Left cardiac atrium (tissue), 2 donors: Measurements from ENCODE around the gene PET117. TPM values are rescaled to one million over a fixed set of nuclear protein-coding genes. Genes with fewer than 3 reads are reported as not detected.

ENCODE experiments used
- total RNA-seq, 2 donors: library from RNA; stranded (reverse); fragmentation: NEBNext Ultra II Directional; extraction: Animal tissue kit (Norgen Biotek cat#: 25700); gene quantifications; one replicate each; pipeline ENCODE4 v1.2.1, GENCODE V29; 2021
- donor health status: DM: no; HTN: yes; CAD: no; lungs with severe emphysema.
- donor health status: DM: yes; HTN: yes; CAD: no.

PET117 gene
- total RNA-seq, 2 donors from 2014 or later: 9.7 to 10.7 TPM

Other genes starting within 250 kb of the PET117 start
- 10 to 100 TPM; 46.7 to 48.2 TPM for gene SNX5, start 169.1 kb upstream of the PET117 start, total RNA-seq
- 10 to 100 TPM in 1 of 2 donors, 1 to 10 TPM in 1; 9.0 to 11.1 TPM for gene MGME1, start 168.8 kb upstream of the PET117 start, total RNA-seq
- gene OVOL2, start 79.9 kb upstream of the PET117 start, total RNA-seq: not detected
- 10 to 100 TPM in 1 of 2 donors, 1 to 10 TPM in 1; 8.5 to 10.0 TPM for gene KAT14, start within 50 bp of the PET117 start, total RNA-seq
- 1 to 10 TPM; 6.7 to 7.4 TPM for gene ZNF133, start 150.7 kb downstream of the PET117 start, total RNA-seq